Fibroblast of lung (primary cell): ENCODE data around the gene LPP. TPM values are rescaled to one million over a fixed set of nuclear protein-coding genes. Genes with fewer than 3 reads are reported as not detected.

Source experiments
- DNase-seq, 2 donors: peaks; one replicate each; pipeline versions ENCODE4 v3.0.0 to v3.0.0-alpha.2; 2010; ENCODE audit warnings: low read depth in 2 of 2
- H2AFZ ChIP-seq: 2 replicates; pipeline ENCODE4 v1.5.1; 2012; ENCODE audit warnings: low read length, control low read depth, inconsistent platforms
- H3K27ac ChIP-seq: 2 replicates; pipeline ENCODE4 v1.5.1; 2011; ENCODE audit warnings: low read length, control low read depth; ENCODE audit not compliant: insufficient read depth
- H3K27me3 ChIP-seq: 2 replicates; pipeline ENCODE4 v1.5.1; 2011; ENCODE audit warnings: mild to moderate bottlenecking, low read length; ENCODE audit not compliant: control insufficient read depth, insufficient read depth
- H3K36me3 ChIP-seq: 2 replicates; pipeline ENCODE4 v1.5.1; 2011; ENCODE audit warnings: low read length; ENCODE audit not compliant: control insufficient read depth, insufficient read depth
- H3K4me1 ChIP-seq: 2 replicates; pipeline ENCODE4 v1.5.1; 2011; ENCODE audit warnings: low read length; ENCODE audit not compliant: control insufficient read depth, insufficient read depth; ENCODE audit errors: extremely low read depth
- H3K4me2 ChIP-seq: 2 replicates; pipeline ENCODE4 v1.5.1; 2011; ENCODE audit warnings: low read length, control low read depth; ENCODE audit not compliant: insufficient read depth; ENCODE audit errors: extremely low read depth
- H3K4me3 ChIP-seq, 4 experiments: fragments of 200-600 bp in 1 of 4; sonication (generic) in 1 of 4; replicated peaks in 1 of 4; 2 replicates each; pipeline ENCODE4 v1.5.1; 2011 to 2016; ENCODE audit warnings: low read length in 4 of 4, low read depth in 3 of 4, mild to moderate bottlenecking in 3 of 4, control low read depth in 2 of 4, inconsistent platforms in 1 of 4, mixed read lengths in 1 of 4; ENCODE audit not compliant: insufficient read depth in 1 of 4; ENCODE audit errors: control extremely low read depth in 1 of 4
- H3K79me2 ChIP-seq: 2 replicates; pipeline ENCODE4 v1.5.1; 2012; ENCODE audit warnings: mild to moderate bottlenecking, low read length, inconsistent platforms; ENCODE audit not compliant: control insufficient read depth, insufficient read depth
- H3K9ac ChIP-seq: 2 replicates; pipeline ENCODE4 v1.5.1; 2011; ENCODE audit warnings: mild to moderate bottlenecking, low read length, control low read depth; ENCODE audit not compliant: insufficient read depth
- H3K9me3 ChIP-seq: 2 replicates; pipeline ENCODE4 v1.5.1; 2012; ENCODE audit warnings: low read depth, low read length; ENCODE audit not compliant: control insufficient read depth, insufficient read depth
- H4K20me1 ChIP-seq: 2 replicates; pipeline ENCODE4 v1.5.1; 2011; ENCODE audit warnings: low read length; ENCODE audit not compliant: control insufficient read depth, insufficient read depth; ENCODE audit errors: extremely low read depth
- EZH2 ChIP-seq: IDR thresholded peaks from 2 replicates; pipeline ENCODE4 v1.5.1; 2012; ENCODE audit warnings: low read length, control low read depth, mild to moderate bottlenecking; ENCODE audit errors: missing control alignments
- polyA plus RNA-seq, 2 donors: library from polyadenylated mRNA; depleted of rRNA in 1 of 2; stranded (reverse) in 1 of 2; unstranded in 1 of 2; fragments of >200 nt; gene quantifications; 2 replicates each; pipeline ENCODE4 v1.2.1, GENCODE V29; 2011 to 2012; ENCODE audit warnings: missing spikeins in 1 of 2
- total RNA-seq: library from RNA; depleted of rRNA; stranded (reverse); fragments of >200 nt; gene quantifications from 2 replicates; pipeline ENCODE4 v1.2.1, GENCODE V29; 2014
- TF ChIP-seq, protein P1 (sequence below), 2 donors: IDR thresholded peaks in 1 of 2; conservative IDR thresholded peaks in 1 of 2; 1 replicate in 1 of 2; 2 replicates in 1 of 2; pipeline ENCODE4 v1.5.1; 2011 to 2012; ENCODE audit warnings: low read length in 2 of 2, control low read depth in 1 of 2, inconsistent platforms in 1 of 2, low read depth in 1 of 2, mild to moderate bottlenecking in 1 of 2

LPP gene
- total and polyA plus RNA-seq, 2 donors (not counting 1 experiment from before 2014, with no cell fraction given) = 69.0 to 124 TPM

DNA sequence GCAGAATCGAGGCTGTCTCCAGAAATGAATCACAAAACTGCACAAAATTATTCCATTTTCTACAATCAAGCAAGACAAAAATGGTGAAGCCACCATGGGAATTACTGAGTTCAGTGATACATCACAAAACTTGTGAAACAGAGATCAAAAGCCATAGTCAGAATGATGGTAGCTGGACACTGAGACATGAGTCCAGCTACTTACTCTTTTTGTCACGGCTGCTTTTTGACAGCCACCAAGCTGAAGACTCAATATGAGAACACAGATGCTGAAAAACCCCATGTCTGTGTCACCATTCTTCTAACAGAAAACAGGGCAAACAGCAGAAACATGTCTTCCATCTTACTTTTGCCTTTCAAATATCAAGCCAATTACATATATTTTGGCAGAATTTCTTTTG is 237.6 kb downstream of the LPP start:
- no peak for DNase-seq
- Histone ChIP-seq H4K20me1 (no peaks in the 10 kb centered on the region), H3K4me2 (no peak overlapping the region), H3K9me3 (no peaks in the 10 kb centered on the region), H3K79me2 (peaks cover 8% of the 10 kb centered on the region), H3K4me1 (no peaks in the 10 kb centered on the region), H3K9ac (no peak overlapping the region), H3K36me3 (no peaks in the 10 kb centered on the region), H2AFZ (no peak overlapping the region), H3K27me3 (no peaks in the 10 kb centered on the region), H3K4me3 (no peak overlapping the region), H3K27ac (no peak overlapping the region)
- TF ChIP-seq, protein P1, sequence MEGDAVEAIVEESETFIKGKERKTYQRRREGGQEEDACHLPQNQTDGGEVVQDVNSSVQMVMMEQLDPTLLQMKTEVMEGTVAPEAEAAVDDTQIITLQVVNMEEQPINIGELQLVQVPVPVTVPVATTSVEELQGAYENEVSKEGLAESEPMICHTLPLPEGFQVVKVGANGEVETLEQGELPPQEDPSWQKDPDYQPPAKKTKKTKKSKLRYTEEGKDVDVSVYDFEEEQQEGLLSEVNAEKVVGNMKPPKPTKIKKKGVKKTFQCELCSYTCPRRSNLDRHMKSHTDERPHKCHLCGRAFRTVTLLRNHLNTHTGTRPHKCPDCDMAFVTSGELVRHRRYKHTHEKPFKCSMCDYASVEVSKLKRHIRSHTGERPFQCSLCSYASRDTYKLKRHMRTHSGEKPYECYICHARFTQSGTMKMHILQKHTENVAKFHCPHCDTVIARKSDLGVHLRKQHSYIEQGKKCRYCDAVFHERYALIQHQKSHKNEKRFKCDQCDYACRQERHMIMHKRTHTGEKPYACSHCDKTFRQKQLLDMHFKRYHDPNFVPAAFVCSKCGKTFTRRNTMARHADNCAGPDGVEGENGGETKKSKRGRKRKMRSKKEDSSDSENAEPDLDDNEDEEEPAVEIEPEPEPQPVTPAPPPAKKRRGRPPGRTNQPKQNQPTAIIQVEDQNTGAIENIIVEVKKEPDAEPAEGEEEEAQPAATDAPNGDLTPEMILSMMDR (conservative IDR thresholded peaks at IDR 0.05 in 1 of 2, IDR thresholded peaks at IDR 0.05 in 1 of 2; ENCODE audit: low read depth in 1 of 2, low read length in 2 of 2) = no peak
- no peak for TF ChIP-seq EZH2

DNA sequence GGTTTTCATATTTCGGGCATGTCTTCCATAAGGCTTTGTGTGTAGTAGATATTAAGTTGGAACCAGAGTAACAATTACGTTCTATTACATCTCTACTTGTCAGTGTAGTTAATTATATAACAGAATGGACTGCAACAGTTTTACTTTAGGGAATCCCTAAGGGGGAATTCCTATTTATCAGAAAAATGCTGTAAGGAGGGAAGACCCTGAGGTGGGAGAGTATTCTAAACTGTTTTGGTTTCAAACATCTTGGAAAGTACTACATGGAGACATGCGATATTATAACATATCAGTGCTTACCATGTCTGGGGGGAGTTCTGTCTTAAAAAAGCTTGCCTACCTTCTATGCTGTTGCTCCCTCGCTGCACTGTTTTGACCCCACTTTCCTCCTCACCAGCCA is 238.1 kb downstream of the LPP start:
- Histone ChIP-seq H3K27me3 (no peaks in the 10 kb centered on the region), H4K20me1 (no peaks in the 10 kb centered on the region), H2AFZ (no peak overlapping the region), H3K9ac (no peak overlapping the region), H3K36me3 (no peaks in the 10 kb centered on the region), H3K4me2 (no peak overlapping the region), H3K4me3 (no peak overlapping the region), H3K79me2 (peaks cover 8% of the 10 kb centered on the region), H3K4me1 (no peaks in the 10 kb centered on the region), H3K27ac (no peak overlapping the region), H3K9me3 (no peaks in the 10 kb centered on the region)
- no peak for TF ChIP-seq EZH2
- TF ChIP-seq, protein P1 (conservative IDR thresholded peaks at IDR 0.05 in 1 of 2, IDR thresholded peaks at IDR 0.05 in 1 of 2; ENCODE audit: low read depth in 1 of 2, low read length in 2 of 2) = no peak
- DNase-seq = no peak

DNA sequence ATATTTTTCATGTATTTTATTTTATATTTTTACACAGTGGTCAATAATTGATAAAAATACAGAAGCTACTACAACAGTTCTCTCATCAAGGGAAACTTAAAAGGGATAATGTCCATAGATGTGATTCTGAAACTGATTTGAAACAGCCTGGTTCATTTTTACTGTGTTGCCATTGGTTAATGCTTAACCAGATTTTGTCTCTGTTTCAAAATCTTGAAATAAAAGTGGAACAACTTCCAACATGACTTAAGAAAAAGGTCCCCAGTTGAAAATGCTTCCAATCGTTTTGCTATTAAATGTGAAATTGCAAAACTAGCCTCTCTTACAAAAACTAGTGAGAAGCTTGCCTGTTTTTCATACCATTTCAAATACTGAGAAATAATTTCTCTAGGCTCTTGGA is 240.7 kb downstream of the LPP start:
- Histone ChIP-seq H2AFZ (no peak overlapping the region), H3K9me3 (no peaks in the 10 kb centered on the region), H3K36me3 (no peaks in the 10 kb centered on the region), H3K4me2 (no peak overlapping the region), H3K4me1 (no peaks in the 10 kb centered on the region), H3K9ac (no peak overlapping the region), H3K27ac (no peak overlapping the region), H3K27me3 (no peaks in the 10 kb centered on the region), H3K79me2 (peaks cover 19% of the 10 kb centered on the region), H3K4me3 (no peak overlapping the region), H4K20me1 (no peaks in the 10 kb centered on the region)
- TF ChIP-seq, protein P1 (conservative IDR thresholded peaks at IDR 0.05 in 1 of 2, IDR thresholded peaks at IDR 0.05 in 1 of 2; ENCODE audit: low read depth in 1 of 2, low read length in 2 of 2) = no peak
- no peak for TF ChIP-seq EZH2
- no peak for DNase-seq
